Measurements from ENCODE around the gene SIRT7. TPM values are rescaled to one million over a fixed set of nuclear protein-coding genes. Genes with fewer than 3 reads are reported as not detected.

The SIRT7 gene
- total RNA-seq, 4 donors from 2014 or later: 52.6 to 81.0 (median 60.7) TPM

DNA sequence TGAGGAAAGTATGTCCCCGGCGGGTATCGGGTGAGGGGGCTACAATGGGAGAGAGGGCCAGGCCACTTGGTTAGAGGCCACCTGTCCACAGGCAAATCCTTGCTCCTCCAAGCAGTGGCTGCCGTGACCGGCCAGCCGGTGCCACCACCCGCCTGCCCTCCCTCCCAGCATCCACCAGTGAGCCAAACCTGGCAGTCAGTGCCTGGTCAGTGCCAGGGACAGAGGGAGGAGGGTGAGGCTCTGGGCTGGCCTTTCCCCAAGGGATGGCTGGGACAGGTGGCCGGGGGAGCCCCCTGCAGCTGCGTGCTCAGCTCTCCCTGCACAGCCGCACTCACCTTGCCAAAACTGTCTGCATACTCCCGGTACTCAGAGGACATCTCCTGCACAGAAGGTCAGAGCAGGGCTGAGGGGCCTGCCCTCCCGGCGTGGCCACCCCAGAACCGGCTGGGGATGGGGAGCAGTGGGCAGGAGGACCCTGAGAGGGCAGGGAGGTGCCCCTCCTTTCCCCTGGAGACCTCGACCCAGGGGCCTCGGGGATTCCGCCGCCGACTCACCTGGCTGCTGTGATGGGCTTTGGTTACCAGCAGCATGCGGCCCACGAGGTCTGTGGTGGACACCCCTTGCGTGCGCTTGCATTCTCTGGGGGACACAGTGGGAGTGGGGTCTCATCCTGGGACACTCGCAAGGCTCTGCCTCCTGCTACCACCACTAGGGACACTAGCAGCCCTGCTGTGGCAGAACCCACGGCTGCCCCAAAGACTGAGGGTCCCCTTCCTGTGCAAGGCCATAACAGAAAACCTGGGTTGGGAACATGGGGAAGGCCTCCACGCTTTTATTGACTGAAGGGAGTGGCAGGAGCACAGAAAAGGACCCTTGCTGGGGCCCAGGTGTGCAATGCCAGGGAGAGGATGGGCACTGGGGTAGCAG, 10.5 kb downstream of the SIRT7 start:
- Histone ChIP-seq H3K4me1 (peaks cover 19 to 40% (median 21%) of the 10 kb centered on the region in 3 donors), H3K27me3 (peaks cover 0 to 9% (median 0%) of the 10 kb centered on the region in 4 donors), H3K27ac (no peak overlapping the region), H3K9me3 (no peaks in the 10 kb centered on the region), H3K4me3 (no peak overlapping the region), H3K36me3 (peaks cover 6 to 75% (median 16%) of the 10 kb centered on the region in 3 donors)
- no peak for TF ChIP-seq POLR2A (IDR thresholded peaks at IDR 0.05)
- DNase-seq: no peak
- intact Hi-C loops (cut with DNase I): no loop called here
- WGBS, 2 donors: 80 to 100% methylated on average over 1 of the region's 26 CpGs

DNA sequence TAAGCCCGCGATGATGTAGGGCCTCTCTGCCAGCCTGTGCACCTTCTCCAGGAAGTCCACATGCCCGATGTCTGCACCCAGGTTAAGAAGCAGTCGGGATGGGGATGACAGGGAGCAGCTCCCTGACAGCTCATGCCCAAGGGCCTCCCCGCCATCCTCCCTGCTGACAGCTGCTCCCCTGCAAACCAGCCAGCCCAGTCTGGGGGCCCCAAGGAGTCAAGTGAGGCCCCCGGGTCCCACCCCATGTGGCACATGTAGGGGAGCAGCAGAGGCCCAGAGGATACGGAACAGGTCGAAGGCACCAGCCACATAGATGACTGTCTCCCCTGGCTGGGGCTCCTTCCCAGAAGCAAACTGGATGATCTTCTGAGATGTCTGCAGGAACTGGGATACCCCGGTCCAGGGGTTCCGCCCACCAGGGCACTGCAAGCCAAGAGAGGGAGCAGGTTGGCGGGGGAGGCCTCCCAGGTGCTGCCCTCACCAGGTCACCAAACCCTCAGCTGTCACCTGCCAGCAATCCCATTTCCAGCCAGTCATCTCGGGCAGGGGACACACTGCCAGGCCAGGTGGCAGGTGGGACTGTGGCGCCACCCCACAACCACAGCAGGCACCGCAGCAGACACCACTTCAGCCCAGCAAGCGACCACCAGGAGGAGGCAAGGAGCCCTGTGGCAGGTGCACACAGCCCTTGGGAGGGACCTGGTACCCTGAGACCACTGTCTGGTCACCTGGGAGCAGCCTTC, 11.3 kb downstream of the SIRT7 start:
- H3K4me3 ChIP-seq: no peak overlapping the region
- intact Hi-C loops (cut with DNase I): no loop called here
- TF ChIP-seq POLR2A (IDR thresholded peaks at IDR 0.05): no peak
- TF ChIP-seq, protein P1, sequence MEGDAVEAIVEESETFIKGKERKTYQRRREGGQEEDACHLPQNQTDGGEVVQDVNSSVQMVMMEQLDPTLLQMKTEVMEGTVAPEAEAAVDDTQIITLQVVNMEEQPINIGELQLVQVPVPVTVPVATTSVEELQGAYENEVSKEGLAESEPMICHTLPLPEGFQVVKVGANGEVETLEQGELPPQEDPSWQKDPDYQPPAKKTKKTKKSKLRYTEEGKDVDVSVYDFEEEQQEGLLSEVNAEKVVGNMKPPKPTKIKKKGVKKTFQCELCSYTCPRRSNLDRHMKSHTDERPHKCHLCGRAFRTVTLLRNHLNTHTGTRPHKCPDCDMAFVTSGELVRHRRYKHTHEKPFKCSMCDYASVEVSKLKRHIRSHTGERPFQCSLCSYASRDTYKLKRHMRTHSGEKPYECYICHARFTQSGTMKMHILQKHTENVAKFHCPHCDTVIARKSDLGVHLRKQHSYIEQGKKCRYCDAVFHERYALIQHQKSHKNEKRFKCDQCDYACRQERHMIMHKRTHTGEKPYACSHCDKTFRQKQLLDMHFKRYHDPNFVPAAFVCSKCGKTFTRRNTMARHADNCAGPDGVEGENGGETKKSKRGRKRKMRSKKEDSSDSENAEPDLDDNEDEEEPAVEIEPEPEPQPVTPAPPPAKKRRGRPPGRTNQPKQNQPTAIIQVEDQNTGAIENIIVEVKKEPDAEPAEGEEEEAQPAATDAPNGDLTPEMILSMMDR (IDR thresholded peaks at IDR 0.05): peak in 1 of 6 experiments; percentile 14
- peaks cover 0 to 68% (median 11%) of the 10 kb centered on the region in 3 donors for H3K36me3 ChIP-seq
- H3K9me3 ChIP-seq: no peaks in the 10 kb centered on the region
- DNase-seq: no peak
- H3K27me3 ChIP-seq: peaks cover 0 to 18% (median 0%) of the 10 kb centered on the region in 4 donors
- no peak overlapping the region for H3K27ac ChIP-seq
- 90% methylated on average over 5 of the region's 15 CpGs; no CpG with 5 or more reads in 1 of the 2 donors for WGBS, 2 donors
- H3K4me1 ChIP-seq: peaks cover 17 to 40% (median 25%) of the 10 kb centered on the region in 3 donors

DNA sequence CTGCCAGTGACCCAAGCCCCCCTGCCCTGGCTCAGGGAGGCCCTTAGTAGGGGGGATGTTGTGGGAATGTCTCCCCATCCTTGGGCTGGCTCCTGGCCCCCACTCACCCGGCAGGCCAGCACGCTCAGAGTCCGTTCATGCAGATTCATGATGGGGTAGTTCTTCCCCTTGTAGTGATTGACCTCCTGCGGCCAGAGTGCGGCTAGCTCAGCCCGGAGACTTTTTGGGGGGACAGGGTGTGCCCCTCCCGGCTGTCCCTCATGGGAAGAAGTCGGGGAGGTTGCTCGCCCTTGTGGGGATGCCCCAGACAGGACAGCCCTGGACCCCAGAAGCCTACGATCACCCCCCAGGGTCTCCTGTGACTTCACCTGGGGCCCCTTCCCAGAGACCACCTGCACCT, 12.0 kb downstream of the SIRT7 start:
- H3K27ac ChIP-seq: no peak overlapping the region
- intact Hi-C loops (cut with DNase I): no loop called here
- H3K4me3 ChIP-seq: no peak overlapping the region
- WGBS, 2 donors: 70% methylated on average over 2 of the region's 10 CpGs; no CpG with 5 or more reads in 1 of the 2 donors
- peaks cover 0 to 20% (median 0%) of the 10 kb centered on the region in 4 donors for H3K27me3 ChIP-seq
- H3K36me3 ChIP-seq: peaks cover 0 to 68% (median 11%) of the 10 kb centered on the region in 3 donors
- TF ChIP-seq POLR2A (IDR thresholded peaks at IDR 0.05): no peak
- TF ChIP-seq, protein P1 (IDR thresholded peaks at IDR 0.05): no peak
- peaks cover 18 to 40% (median 24%) of the 10 kb centered on the region in 3 donors for H3K4me1 ChIP-seq
- H3K9me3 ChIP-seq: no peaks in the 10 kb centered on the region
- no peak for DNase-seq

DNA sequence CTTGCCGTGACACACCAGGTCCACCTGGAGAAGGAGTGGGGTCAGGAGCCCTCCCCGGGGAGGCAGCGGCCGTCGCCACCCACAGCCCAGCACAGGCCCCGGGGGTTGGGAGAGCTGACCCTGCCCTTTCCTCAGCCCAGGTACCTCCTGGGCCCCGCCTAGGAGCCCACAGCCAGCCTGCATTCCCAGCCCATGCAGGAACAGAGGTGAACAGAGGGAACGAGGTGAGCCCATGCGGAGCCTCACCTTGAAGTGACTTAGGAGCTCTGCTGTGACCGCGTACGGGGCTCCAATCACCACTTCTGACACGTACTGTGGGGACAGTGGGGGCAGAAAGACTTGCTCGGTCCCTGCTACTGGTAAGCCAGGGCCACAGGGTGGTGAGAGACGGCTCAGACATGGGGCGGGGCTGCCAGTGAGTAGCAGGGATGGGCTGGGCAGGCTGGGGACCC, 12.5 kb downstream of the SIRT7 start:
- intact Hi-C loops (cut with DNase I): no loop called here
- TF ChIP-seq, protein P1 (IDR thresholded peaks at IDR 0.05): no peak
- TF ChIP-seq POLR2A (IDR thresholded peaks at IDR 0.05): no peak
- Histone ChIP-seq H3K4me1 (peaks cover 17 to 38% (median 19%) of the 10 kb centered on the region in 3 donors), H3K4me3 (no peak overlapping the region), H3K36me3 (peaks cover 0 to 70% (median 11%) of the 10 kb centered on the region in 3 donors), H3K9me3 (no peaks in the 10 kb centered on the region), H3K27ac (no peak overlapping the region), H3K27me3 (peaks cover 0 to 20% (median 0%) of the 10 kb centered on the region in 4 donors)
- no peak for DNase-seq
- WGBS, 2 donors: 88 to 92% methylated on average over 4 to 15 of the region's 16 CpGs

DNA sequence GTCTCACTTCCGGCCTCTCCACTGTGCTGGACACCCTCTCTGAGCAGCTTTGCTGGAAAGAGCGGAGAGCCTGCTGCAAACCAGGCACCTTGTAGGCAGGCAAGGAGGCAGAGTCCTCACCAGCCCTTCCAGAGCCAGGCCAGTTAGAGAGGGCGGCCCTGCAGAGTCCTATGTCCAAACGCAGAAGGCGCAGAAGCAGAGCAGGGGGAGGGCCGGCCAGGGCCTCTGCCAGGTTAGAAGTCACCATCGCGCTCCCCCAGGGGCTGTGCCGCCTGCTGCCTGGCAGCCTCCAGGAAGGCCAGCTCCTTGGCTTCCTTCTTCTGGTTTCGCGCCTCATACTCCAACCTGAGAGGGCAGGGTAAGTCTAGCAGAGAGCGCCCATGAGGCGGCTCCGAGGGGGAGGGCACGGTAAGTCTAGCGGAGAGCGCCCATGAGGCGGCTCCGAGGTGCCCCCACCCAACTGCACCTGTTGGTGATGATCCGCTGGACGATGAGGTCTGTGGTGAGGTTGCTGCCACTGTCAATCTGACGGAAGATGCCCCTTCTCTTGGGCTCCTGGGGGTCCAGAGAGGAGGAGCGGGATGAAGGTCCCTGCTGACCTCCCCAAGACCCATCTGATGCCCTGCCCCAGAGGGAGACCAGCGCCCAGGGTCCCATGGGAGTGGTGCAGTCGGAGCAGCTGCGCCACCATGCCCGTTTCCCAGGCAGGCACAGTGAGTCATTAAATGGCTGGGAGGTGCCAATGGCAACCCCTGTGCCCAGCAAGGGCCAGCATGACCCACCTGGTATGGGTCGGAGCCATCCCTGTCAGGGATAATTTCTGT, 13.2 kb downstream of the SIRT7 start:
- H3K27me3 ChIP-seq: peaks cover 0 to 20% (median 0%) of the 10 kb centered on the region in 4 donors
- H3K27ac ChIP-seq: no peak overlapping the region
- H3K9me3 ChIP-seq: no peaks in the 10 kb centered on the region
- DNase-seq: no peak
- peaks cover 3 to 77% (median 11%) of the 10 kb centered on the region in 3 donors for H3K36me3 ChIP-seq
- peaks cover 11 to 38% (median 13%) of the 10 kb centered on the region in 3 donors for H3K4me1 ChIP-seq
- TF ChIP-seq, protein P1 (IDR thresholded peaks at IDR 0.05): no peak
- TF ChIP-seq POLR2A (IDR thresholded peaks at IDR 0.05): no peak
- H3K4me3 ChIP-seq: no peak overlapping the region
- intact Hi-C loops (cut with DNase I): no loop called here
- WGBS, 2 donors: 80 to 88% methylated on average over 1 to 6 of the region's 28 CpGs
